GM23338 (cell line): ENCODE measurements around the gene KCNJ13. TPM values are rescaled to one million over a fixed set of nuclear protein-coding genes. Genes with fewer than 3 reads are reported as not detected.

Experiments used
- ATAC-seq: fragments of 200-7000 bp; cut with Tn5 transposase; 3 replicates; pipeline ENCODE4 v1.9.1; 2020
- DNase-seq: peaks from one replicate; pipeline ENCODE4 v3.0.0-alpha.2; 2015; ENCODE audit warnings: low spot score
- H2AFZ ChIP-seq: fragments of 200-600 bp; sonication (generic); 2 replicates; pipeline ENCODE4 v1.8.0; 2016; ENCODE audit warnings: antibody characterized with exemption, mild to moderate bottlenecking, moderate library complexity
- H3F3A ChIP-seq: fragments of 200-600 bp; sonication (generic); replicated peaks from 2 replicates; pipeline ENCODE4 v1.8.0; 2017; ENCODE audit warnings: antibody characterized with exemption, mixed run types, low read depth
- H3K27ac ChIP-seq: fragments of 200-600 bp; sonication (generic); 2 replicates; pipeline ENCODE4 v1.6.1; 2016; ENCODE audit warnings: low read depth
- H3K27me3 ChIP-seq: fragments of 200-600 bp; sonication (generic); 2 replicates; pipeline ENCODE4 v1.8.0; 2016; ENCODE audit warnings: mild to moderate bottlenecking, mixed run types, moderate library complexity; ENCODE audit not compliant: insufficient read depth
- H3K36me3 ChIP-seq: fragments of 200-600 bp; sonication (generic); 2 replicates; pipeline ENCODE4 v1.8.0; 2016; ENCODE audit warnings: mild to moderate bottlenecking; ENCODE audit not compliant: insufficient read depth
- H3K4me1 ChIP-seq: fragments of 200-600 bp; sonication (generic); 2 replicates; pipeline ENCODE4 v1.8.0; 2016; ENCODE audit warnings: mild to moderate bottlenecking, moderate library complexity; ENCODE audit not compliant: insufficient read depth
- H3K4me2 ChIP-seq: fragments of 200-600 bp; sonication (generic); 2 replicates; pipeline ENCODE4 v1.7.1; 2017; ENCODE audit warnings: mixed run types
- H3K4me3 ChIP-seq: fragments of 200-600 bp; sonication (generic); 2 replicates; pipeline ENCODE4 v1.6.1; 2016; ENCODE audit warnings: mixed run types
- H3K79me2 ChIP-seq: fragments of 200-600 bp; sonication (generic); replicated peaks from 2 replicates; pipeline ENCODE4 v1.8.0; 2017; ENCODE audit warnings: mild to moderate bottlenecking; ENCODE audit not compliant: insufficient read depth
- H3K9me2 ChIP-seq: fragments of 200-600 bp; sonication (generic); 2 replicates; pipeline ENCODE4 v1.8.0; 2017; ENCODE audit not compliant: insufficient read depth
- H4K20me1 ChIP-seq: fragments of 200-600 bp; sonication (generic); replicated peaks from 2 replicates; pipeline ENCODE4 v1.8.0; 2017; ENCODE audit warnings: mild to moderate bottlenecking; ENCODE audit not compliant: insufficient read depth
- H3K27ac Mint-ChIP-seq: 2 replicates; pipeline ENCODE4 v1.8.0; 2020; ENCODE audit warnings: inconsistent platforms, mild to moderate bottlenecking, moderate library complexity, mixed read lengths
- H3K27me3 Mint-ChIP-seq: 3 replicates; pipeline ENCODE4 v1.8.0; 2022; ENCODE audit warnings: low read depth, mild to moderate bottlenecking, moderate library complexity, mixed read lengths, inconsistent platforms; ENCODE audit not compliant: insufficient read depth, poor library complexity
- H3K36me3 Mint-ChIP-seq: 3 replicates; pipeline ENCODE4 v1.8.0; 2021; ENCODE audit warnings: low read depth, mild to moderate bottlenecking, inconsistent platforms, moderate library complexity, mixed read lengths
- H3K4me1 Mint-ChIP-seq: 3 replicates; pipeline ENCODE4 v1.8.0; 2020; ENCODE audit warnings: mild to moderate bottlenecking, inconsistent platforms, mixed read lengths
- H3K4me3 Mint-ChIP-seq: 3 replicates; pipeline ENCODE4 v1.8.0; 2021; ENCODE audit warnings: moderate library complexity, mild to moderate bottlenecking, inconsistent platforms, mixed read lengths
- H3K9me3 Mint-ChIP-seq: 3 replicates; pipeline ENCODE4 v1.8.0; 2020; ENCODE audit warnings: moderate library complexity, mild to moderate bottlenecking, inconsistent platforms, mixed read lengths
- CREB1 ChIP-seq: fragments of 250-450 bp; sonication (Bioruptor Pico); IDR thresholded peaks from 2 replicates; pipeline ENCODE4 v1.5.0; 2020; ENCODE audit warnings: low read depth, mild to moderate bottlenecking, moderate library complexity
- EZH2 ChIP-seq: fragments of 200-600 bp; sonication (generic); IDR thresholded peaks from one replicate; pipeline ENCODE4 v1.8.0; 2017; ENCODE audit warnings: antibody characterized with exemption, mild to moderate bottlenecking, low read depth; ENCODE audit not compliant: unreplicated experiment
- JUNB ChIP-seq: IDR thresholded peaks from one replicate; pipeline ENCODE4 v1.6.1; 2016; ENCODE audit warnings: antibody characterized with exemption; ENCODE audit not compliant: unreplicated experiment
- ZNF114 ChIP-seq: fragments of 250-450 bp; sonication (Bioruptor Pico); IDR thresholded peaks from 2 replicates; pipeline ENCODE4 v1.5.0; 2020; ENCODE audit warnings: mild to moderate bottlenecking, moderate library complexity
- ZNF331 ChIP-seq: fragments of 250-450 bp; sonication (Bioruptor Pico); IDR thresholded peaks from 2 replicates; pipeline ENCODE4 v1.5.0; 2020; ENCODE audit warnings: low read depth, mild to moderate bottlenecking, moderate library complexity
- polyA plus RNA-seq: library from polyadenylated mRNA; unstranded; fragments of >200 nt; fragmentation: Nextera tagmentation; extraction: Ambion mirVana; gene quantifications from 2 replicates; pipeline ENCODE4 v1.2.1, GENCODE V29; 2016
- total RNA-seq: library from RNA; depleted of rRNA; stranded (reverse); fragments of >200 nt; shearing (Covaris generic); gene quantifications from 2 replicates; pipeline ENCODE4 v1.2.3, GENCODE V29; 2014
- TF ChIP-seq, protein P1 (sequence below), 2 experiments: fragments of 200-600 bp in 1 of 2; sonication (generic) in 1 of 2; conservative IDR thresholded peaks; 2 replicates each; pipeline versions ENCODE4 v1.5.1 to v1.6.1; 2016 to 2017; ENCODE audit warnings: antibody characterized with exemption in 2 of 2, low read depth in 2 of 2, mild to moderate bottlenecking in 2 of 2, moderate library complexity in 1 of 2
- TF ChIP-seq, protein P2 (sequence below): IDR thresholded peaks from one replicate; pipeline ENCODE4 v1.6.1; 2018; ENCODE audit warnings: antibody characterized with exemption; ENCODE audit not compliant: unreplicated experiment
- TF ChIP-seq, protein P3 (sequence below): fragments of 250-450 bp; sonication (Bioruptor Pico); IDR thresholded peaks from 2 replicates; pipeline ENCODE4 v1.5.0; 2020; ENCODE audit warnings: mild to moderate bottlenecking, moderate library complexity
- TF ChIP-seq, protein P4 (sequence below): IDR thresholded peaks from 2 replicates; pipeline ENCODE4 v1.6.1; 2016; ENCODE audit warnings: antibody characterized with exemption

KCNJ13 gene
- total and polyA plus RNA-seq, 2 experiments from 2014 or later: 0.37 TPM; not detected in 1

DNA sequence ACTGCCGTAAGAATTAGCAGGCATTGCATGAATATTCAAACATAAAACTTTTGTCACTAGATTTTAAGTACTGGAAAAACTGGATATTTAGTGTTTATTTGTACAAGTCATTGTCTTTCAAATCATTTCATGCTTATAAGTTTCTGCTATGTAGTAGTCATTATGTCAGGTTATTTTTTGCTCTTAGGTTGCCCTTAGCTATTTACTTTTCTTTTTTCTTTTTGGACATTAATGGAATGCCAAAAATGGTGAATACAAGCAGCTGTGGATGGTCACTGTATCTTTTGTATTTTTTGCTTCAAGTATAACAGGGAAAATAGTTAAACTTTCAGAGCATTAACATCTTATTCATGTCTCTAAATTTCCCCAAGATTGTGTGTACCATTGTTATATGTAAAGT, 18.6 kb upstream of the KCNJ13 start (continued):
- TF ChIP-seq, protein P1, sequence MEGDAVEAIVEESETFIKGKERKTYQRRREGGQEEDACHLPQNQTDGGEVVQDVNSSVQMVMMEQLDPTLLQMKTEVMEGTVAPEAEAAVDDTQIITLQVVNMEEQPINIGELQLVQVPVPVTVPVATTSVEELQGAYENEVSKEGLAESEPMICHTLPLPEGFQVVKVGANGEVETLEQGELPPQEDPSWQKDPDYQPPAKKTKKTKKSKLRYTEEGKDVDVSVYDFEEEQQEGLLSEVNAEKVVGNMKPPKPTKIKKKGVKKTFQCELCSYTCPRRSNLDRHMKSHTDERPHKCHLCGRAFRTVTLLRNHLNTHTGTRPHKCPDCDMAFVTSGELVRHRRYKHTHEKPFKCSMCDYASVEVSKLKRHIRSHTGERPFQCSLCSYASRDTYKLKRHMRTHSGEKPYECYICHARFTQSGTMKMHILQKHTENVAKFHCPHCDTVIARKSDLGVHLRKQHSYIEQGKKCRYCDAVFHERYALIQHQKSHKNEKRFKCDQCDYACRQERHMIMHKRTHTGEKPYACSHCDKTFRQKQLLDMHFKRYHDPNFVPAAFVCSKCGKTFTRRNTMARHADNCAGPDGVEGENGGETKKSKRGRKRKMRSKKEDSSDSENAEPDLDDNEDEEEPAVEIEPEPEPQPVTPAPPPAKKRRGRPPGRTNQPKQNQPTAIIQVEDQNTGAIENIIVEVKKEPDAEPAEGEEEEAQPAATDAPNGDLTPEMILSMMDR (conservative IDR thresholded peaks at IDR 0.05; ENCODE audit: low read depth in 2 of 2): no peak
- no peak for TF ChIP-seq ZNF331 (CRISPR knock-in tag)
- TF ChIP-seq, protein P2, sequence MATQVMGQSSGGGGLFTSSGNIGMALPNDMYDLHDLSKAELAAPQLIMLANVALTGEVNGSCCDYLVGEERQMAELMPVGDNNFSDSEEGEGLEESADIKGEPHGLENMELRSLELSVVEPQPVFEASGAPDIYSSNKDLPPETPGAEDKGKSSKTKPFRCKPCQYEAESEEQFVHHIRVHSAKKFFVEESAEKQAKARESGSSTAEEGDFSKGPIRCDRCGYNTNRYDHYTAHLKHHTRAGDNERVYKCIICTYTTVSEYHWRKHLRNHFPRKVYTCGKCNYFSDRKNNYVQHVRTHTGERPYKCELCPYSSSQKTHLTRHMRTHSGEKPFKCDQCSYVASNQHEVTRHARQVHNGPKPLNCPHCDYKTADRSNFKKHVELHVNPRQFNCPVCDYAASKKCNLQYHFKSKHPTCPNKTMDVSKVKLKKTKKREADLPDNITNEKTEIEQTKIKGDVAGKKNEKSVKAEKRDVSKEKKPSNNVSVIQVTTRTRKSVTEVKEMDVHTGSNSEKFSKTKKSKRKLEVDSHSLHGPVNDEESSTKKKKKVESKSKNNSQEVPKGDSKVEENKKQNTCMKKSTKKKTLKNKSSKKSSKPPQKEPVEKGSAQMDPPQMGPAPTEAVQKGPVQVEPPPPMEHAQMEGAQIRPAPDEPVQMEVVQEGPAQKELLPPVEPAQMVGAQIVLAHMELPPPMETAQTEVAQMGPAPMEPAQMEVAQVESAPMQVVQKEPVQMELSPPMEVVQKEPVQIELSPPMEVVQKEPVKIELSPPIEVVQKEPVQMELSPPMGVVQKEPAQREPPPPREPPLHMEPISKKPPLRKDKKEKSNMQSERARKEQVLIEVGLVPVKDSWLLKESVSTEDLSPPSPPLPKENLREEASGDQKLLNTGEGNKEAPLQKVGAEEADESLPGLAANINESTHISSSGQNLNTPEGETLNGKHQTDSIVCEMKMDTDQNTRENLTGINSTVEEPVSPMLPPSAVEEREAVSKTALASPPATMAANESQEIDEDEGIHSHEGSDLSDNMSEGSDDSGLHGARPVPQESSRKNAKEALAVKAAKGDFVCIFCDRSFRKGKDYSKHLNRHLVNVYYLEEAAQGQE: no peak

DNA sequence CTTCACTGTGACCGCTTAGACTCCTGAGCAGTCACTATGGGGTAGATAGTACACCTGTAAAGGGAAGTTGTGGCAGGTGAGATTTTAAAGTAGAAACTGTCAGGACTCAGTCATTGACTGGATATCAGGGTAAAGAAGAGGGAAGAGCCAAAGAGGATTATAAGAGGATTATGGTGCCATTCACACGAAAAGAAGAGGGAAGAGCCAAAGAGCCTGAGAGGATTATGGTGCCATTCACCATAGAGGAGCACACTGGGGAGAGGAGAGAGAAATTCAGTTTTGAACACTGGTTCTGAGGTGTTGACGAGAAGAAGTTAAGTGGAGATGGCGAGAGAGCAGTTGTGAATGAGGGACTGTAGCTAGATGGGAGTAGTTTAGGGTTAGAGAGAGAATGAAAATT, 16.9 kb upstream of the KCNJ13 start:
- no peaks in the 10 kb centered on the region for H3K27me3 Mint-ChIP-seq
- no peak overlapping the region for H3K4me3 Mint-ChIP-seq
- Histone ChIP-seq H3K27ac (no peak overlapping the region), H3K36me3 (peaks cover 32% of the 10 kb centered on the region), H3K27me3 (no peaks in the 10 kb centered on the region), H3K4me2 (no peak overlapping the region), H3K9me2 (no peaks in the 10 kb centered on the region), H3F3A (no peaks in the 10 kb centered on the region), H3K79me2 (no peaks in the 10 kb centered on the region), H2AFZ (no peak overlapping the region), H3K4me3 (no peak overlapping the region), H3K4me1 (no peaks in the 10 kb centered on the region), H4K20me1 (no peaks in the 10 kb centered on the region; the same call in 1 of the 2 replicates)
- ATAC-seq (no peak), DNase-seq (no peak)
- H3K9me3 Mint-ChIP-seq: no peaks in the 10 kb centered on the region
- no peak overlapping the region for H3K27ac Mint-ChIP-seq
- H3K36me3 Mint-ChIP-seq: peaks cover 48% of the 10 kb centered on the region
- no peaks in the 10 kb centered on the region for H3K4me1 Mint-ChIP-seq
- TF ChIP-seq ZNF114: no peak
- no peak for TF ChIP-seq EZH2
- TF ChIP-seq, protein P3, sequence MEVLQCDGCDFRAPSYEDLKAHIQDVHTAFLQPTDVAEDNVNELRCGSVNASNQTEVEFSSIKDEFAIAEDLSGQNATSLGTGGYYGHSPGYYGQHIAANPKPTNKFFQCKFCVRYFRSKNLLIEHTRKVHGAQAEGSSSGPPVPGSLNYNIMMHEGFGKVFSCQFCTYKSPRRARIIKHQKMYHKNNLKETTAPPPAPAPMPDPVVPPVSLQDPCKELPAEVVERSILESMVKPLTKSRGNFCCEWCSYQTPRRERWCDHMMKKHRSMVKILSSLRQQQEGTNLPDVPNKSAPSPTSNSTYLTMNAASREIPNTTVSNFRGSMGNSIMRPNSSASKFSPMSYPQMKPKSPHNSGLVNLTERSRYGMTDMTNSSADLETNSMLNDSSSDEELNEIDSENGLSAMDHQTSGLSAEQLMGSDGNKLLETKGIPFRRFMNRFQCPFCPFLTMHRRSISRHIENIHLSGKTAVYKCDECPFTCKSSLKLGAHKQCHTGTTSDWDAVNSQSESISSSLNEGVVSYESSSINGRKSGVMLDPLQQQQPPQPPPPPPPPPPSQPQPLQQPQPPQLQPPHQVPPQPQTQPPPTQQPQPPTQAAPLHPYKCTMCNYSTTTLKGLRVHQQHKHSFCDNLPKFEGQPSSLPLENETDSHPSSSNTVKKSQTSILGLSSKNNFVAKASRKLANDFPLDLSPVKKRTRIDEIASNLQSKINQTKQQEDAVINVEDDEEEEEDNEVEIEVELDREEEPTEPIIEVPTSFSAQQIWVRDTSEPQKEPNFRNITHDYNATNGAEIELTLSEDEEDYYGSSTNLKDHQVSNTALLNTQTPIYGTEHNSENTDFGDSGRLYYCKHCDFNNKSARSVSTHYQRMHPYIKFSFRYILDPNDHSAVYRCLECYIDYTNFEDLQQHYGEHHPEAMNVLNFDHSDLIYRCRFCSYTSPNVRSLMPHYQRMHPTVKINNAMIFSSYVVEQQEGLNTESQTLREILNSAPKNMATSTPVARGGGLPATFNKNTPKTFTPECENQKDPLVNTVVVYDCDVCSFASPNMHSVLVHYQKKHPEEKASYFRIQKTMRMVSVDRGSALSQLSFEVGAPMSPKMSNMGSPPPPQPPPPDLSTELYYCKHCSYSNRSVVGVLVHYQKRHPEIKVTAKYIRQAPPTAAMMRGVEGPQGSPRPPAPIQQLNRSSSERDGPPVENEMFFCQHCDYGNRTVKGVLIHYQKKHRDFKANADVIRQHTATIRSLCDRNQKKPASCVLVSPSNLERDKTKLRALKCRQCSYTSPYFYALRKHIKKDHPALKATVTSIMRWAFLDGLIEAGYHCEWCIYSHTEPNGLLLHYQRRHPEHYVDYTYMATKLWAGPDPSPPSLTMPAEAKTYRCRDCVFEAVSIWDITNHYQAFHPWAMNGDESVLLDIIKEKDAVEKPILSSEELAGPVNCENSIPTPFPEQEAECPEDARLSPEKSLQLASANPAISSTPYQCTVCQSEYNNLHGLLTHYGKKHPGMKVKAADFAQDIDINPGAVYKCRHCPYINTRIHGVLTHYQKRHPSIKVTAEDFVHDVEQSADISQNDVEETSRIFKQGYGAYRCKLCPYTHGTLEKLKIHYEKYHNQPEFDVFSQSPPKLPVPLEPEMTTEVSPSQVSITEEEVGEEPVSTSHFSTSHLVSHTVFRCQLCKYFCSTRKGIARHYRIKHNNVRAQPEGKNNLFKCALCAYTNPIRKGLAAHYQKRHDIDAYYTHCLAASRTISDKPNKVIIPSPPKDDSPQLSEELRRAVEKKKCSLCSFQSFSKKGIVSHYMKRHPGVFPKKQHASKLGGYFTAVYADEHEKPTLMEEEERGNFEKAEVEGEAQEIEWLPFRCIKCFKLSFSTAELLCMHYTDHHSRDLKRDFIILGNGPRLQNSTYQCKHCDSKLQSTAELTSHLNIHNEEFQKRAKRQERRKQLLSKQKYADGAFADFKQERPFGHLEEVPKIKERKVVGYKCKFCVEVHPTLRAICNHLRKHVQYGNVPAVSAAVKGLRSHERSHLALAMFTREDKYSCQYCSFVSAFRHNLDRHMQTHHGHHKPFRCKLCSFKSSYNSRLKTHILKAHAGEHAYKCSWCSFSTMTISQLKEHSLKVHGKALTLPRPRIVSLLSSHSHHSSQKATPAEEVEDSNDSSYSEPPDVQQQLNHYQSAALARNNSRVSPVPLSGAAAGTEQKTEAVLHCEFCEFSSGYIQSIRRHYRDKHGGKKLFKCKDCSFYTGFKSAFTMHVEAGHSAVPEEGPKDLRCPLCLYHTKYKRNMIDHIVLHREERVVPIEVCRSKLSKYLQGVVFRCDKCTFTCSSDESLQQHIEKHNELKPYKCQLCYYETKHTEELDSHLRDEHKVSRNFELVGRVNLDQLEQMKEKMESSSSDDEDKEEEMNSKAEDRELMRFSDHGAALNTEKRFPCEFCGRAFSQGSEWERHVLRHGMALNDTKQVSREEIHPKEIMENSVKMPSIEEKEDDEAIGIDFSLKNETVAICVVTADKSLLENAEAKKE (CRISPR knock-in tag): no peak
- TF ChIP-seq CREB1 (CRISPR knock-in tag): no peak
- no peak for TF ChIP-seq JUNB
- TF ChIP-seq, protein P4, sequence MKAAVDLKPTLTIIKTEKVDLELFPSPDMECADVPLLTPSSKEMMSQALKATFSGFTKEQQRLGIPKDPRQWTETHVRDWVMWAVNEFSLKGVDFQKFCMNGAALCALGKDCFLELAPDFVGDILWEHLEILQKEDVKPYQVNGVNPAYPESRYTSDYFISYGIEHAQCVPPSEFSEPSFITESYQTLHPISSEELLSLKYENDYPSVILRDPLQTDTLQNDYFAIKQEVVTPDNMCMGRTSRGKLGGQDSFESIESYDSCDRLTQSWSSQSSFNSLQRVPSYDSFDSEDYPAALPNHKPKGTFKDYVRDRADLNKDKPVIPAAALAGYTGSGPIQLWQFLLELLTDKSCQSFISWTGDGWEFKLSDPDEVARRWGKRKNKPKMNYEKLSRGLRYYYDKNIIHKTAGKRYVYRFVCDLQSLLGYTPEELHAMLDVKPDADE: no peak
